ENCODE data around the gene STAT4. TPM values are rescaled to one million over a fixed set of nuclear protein-coding genes. Genes with fewer than 3 reads are reported as not detected.

Gene STAT4
- total RNA-seq, 1 experiment from 2014 or later: 4.3 TPM

DNA sequence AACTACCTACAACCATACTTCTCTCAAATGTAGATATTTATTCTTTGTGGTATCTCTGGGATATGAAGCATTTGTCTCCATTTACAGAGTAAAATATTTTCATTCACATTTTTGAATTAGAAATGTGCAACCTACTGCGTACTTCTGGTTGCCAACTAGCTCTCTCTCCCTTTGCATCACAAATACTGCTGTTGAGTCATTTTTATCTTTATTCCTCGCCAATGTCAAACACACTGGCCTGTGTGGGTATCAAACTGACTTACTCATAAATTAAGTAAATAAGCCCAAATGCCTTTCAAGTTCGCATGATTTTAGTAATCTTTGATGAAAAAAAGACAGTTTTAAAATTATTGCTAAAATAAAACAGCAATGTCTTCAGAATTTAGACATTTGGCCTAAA is 67.3 kb downstream of the STAT4 start:
- no peak for DNase-seq (ENCODE audit: low spot score)

DNA sequence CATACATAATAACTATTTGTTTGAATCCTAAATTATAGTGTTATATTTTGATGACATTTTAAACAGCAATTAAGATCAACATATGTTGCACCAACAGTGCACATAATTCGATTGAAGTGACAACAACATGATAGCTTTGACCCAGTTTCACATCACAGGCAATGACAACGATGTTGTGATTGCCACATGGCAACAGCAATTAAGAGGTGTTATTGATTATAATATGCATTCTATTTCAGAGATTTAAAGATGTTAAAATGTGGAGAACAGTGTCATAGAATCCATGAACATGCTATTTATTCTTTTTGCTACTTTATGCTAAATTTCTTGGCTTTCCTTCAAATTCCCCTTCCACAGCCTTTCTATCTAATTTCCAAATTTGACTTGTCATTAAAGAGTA is 68.5 kb downstream of the STAT4 start:
- no peak for DNase-seq (ENCODE audit: low spot score)

DNA sequence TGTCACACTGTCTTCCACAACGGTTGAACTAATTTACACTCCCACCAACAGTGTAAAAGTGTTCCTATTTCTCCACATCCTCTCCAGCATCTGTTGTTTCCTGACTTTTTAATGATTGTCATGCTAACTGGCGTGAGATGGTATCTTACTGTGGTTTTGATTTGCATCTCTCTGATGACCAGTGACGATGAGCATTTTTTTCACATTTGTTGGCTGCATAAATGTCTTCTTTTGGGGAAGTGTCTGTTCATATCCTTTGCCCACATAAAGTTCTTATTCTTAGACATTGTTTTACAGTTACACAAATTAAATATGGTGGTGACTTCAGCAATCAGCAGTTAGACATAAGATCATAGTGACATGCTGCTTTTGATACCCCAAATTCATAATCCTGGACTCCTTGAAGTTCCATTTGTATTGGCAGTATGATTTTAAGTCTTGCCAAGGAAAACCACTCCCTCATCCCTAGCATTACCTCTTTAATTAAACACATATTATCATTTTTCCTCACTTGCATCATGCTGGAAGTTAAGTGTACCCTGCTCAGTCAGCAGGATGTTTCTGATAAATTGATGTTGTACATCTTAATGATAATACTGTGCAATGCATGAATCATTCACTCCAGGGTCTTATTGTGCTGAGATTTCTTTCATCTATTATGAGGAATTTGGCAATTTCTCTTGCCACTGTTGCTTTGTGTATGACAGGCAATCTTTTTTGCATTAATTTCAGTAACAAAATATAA is 69.2 kb downstream of the STAT4 start:
- no peak for DNase-seq (ENCODE audit: low spot score)

DNA sequence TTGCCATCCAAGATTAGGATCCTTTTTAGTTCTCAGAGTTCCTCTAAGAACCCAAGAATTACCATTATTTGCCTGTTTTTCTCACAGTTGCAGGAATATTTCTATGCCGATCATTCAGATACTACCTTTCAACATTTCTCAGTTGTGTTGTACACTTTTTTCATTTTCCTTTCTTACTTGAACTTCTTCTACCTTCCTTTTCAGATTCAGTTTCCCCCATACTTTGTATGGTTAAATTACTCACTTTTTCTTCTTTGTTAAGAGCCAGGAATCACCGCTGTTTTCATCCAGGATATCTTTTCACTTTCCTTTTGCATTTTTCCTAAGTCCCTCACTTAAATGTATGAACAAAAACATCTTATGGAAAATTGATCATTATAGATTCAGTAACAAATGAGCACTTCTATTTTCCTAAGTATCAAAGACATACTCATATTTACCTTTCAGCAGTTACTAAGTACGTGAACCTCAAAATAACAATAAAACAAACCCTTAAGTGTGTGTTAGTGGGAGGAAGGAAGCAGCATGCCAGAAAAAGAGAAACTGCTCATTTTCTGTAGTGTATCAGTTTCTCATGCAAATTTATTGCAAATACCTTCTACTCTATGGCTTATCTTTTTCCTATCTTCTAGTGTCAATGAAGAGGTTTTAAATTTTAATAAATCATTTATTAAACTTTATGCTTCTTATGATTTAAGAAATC is 72.5 kb downstream of the STAT4 start:
- no peak for DNase-seq (ENCODE audit: low spot score)

DNA sequence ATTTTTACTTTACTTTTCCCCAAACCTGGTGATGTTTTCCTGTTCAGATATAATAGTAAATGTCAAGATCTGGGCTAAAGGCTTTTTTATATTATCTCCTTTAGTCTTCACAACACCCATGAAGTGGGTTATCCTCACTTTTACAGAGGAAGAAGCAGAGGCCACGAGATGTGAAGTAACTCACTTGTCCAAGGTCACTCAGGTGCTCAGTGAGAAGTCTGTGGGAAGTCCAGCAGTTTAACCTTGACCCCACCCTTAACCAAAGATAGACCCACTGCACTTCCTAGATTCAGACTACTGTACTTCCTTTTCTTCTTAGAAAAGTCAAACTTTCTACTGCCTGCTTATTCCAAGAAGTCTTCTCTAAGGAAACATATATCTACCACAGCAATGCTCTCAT is 80.5 kb downstream of the STAT4 start:
- DNase-seq (ENCODE audit: low spot score): no peak

DNA sequence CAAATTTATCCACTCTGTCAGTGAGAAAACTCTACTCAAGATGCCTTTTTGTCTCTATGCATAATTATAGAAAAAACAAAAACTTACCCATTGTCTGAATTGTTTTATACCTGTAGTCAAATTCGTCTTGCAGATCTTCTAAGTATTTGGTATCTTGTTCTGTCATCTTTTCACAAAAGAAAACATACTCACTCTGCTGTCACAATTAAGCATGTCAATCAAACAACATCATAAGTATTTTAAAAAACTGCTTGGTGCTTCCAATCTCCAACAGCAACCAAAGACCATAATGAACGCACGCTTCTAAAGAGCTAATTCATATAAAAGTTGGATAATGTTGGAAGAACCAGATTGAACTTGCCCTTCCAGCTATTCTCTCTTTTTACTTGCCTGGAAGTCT is 81.2 kb downstream of the STAT4 start:
- DNase-seq (ENCODE audit: low spot score): no peak

DNA sequence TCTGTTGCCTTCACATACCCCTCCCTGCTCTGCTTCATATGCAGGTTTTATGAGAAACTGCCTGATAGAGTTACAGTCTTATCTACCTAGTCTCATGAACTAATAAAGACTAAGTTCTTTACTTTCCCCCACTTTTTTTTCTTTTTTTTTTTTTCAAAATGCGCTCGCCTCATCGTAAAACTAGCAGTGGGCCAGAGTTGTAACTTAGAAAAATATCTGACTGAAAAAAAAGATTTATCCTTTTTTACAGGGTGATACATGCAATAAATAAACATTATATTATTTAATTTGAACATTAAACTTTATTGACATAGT is 83.9 kb downstream of the STAT4 start:
- DNase-seq (ENCODE audit: low spot score): no peak

DNA sequence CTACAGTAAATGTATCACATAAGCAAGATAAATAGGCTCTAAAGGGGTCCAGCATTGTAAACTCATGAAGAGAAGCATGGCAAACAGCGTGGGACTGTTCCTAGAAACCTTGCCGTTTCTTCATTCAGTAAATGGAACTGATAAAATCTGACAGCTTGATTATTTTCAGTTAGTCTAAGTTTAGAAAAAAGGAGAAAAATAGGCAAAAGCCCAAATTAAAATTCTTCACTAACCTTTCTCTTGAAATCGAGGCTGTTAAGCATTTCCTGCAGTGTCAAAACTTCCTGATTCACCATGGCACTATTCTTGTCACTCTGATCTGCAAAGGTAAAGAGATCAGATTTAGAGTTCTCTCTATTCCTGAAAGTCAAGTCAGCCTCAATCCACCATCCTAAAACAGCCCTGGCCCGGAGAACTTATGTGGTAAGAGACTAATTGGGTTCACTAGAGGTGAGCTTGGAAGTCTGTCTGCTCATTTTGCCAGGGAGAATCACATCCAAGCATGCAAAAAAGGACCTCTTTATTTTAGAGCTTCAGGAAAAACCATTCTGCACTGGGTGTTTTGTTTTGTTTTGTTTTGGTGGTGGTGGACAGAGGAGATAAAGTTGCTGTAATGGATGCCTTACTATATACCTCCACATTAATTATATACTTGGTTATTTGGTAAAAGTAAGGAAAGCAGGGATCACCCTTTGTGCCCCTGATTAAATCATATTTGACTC is 84.4 kb downstream of the STAT4 start:
- no peak for DNase-seq (ENCODE audit: low spot score)

DNA sequence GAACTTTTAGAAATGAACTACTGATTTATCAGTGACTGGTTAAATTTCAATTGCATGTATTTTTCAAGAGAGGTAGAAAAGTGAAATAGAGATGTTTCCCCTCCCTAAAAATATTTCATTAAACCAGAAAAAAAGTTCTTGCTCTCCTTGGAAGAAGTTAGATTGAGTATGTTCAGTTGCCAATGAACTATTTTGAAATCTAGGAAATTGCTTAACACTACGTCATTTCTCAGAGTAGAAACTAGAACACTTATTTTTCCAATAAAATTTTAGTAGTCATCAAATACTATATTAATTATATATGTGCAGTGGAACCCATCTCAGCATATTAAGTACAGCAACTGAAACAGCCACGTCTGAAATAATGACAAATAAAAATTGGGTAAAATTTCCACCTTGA is 85.0 kb downstream of the STAT4 start:
- no peak for DNase-seq (ENCODE audit: low spot score)

DNA sequence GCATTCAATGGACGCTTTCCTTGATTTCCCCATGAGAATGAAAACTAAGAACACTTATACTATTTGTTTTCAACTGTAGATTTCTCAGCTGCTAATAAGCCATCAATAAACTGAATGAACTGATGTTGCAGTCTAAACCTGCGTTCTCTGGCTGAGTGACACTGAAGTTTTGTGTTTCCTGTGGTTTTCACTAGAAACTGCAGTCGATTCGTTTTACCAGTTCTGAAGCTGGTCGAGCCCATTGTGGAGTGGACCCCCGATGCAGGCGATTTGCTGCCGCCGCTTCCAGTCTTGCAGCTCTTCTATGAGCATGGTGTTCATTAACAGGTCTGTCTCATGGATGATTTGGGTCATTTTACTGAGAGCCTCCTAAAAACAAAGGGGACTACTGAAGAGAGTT is 86.2 kb downstream of the STAT4 start:
- no peak for DNase-seq (ENCODE audit: low spot score)

DNA sequence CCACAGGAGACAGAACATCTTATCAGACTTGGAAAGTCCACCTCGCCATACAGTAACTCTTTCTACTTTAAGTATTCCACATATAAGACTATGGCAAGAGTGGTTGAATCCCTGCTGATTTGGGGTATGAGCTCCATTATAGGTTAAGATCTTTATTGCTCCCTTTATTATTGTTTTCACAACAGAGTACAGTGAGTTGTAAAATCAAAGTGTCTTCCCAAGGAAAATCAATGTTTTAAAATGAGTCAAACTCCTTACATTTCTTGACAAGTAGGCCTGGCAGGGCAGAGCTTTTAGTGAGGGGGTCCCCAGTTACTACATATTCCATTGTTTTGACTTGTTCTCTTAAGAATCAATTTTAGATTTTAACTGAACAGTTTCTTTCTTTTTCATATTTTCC is 87.2 kb downstream of the STAT4 start:
- no peak for DNase-seq (ENCODE audit: low spot score)

DNA sequence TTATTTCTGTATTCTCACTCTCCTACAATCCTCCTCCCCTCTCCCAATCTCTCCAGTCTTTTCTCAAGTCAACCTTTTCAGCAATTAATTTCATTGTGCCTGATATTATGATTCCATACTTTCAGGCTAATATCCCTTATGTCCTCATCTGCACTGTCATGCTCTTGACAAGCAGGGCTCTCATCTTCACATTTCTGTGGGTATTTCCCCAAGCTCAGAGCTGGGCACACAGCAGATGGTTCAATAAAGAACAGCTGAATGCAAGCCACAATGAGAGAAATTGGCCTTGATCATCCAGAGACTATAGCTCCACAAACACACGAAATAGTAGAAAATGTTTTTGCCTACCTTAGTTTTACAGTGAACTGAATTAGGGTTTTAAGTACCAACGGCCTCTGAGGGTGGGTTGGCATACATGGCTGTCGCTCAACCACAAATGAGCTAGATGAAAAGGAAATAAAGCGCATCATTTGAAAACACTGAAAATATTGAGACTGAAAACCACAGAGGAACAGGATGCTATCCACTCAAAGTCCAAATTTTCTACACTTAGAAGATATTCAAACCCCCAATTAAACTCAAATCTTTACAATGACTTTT is 89.3 kb downstream of the STAT4 start:
- no peak for DNase-seq (ENCODE audit: low spot score)

DNA sequence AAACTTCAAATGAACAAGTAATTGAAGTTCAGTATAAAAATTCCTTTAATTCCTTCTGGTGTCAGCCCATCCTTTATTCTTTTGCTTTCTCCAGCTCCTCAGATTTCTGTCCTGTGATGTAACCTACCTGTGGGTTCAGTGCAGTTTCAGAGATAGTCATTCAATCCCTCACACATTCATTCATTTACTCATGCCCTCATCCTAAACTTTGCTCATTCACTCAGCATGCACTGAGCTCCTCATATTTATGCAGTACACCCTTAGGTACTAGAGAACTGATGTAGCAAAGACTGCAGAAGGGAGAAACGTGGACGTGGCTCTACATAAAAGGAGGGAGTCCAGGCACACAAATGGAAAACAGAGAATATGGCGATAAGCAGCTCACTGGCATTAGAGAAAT is 91.5 kb downstream of the STAT4 start:
- DNase-seq (ENCODE audit: low spot score): no peak

DNA sequence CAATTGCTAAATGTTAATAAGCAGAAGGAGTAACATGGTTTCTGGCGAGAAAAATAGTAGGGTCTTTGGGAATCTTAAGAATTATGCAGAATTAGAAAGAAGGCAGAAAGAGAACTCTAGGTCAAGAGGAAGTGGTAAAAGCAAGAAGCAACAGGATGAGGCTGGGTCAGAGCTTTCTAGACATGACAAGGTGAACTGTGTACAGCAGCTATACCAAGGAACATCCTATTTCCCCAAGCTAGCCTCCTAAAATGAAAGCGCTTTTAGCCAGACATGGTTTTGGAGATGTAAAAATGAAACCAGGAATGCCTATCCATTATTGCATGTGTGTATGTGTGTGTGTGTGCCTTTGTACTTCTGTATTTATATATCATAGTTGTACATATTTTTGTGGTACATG is 94.6 kb downstream of the STAT4 start:
- DNase-seq (ENCODE audit: low spot score): no peak

DNA sequence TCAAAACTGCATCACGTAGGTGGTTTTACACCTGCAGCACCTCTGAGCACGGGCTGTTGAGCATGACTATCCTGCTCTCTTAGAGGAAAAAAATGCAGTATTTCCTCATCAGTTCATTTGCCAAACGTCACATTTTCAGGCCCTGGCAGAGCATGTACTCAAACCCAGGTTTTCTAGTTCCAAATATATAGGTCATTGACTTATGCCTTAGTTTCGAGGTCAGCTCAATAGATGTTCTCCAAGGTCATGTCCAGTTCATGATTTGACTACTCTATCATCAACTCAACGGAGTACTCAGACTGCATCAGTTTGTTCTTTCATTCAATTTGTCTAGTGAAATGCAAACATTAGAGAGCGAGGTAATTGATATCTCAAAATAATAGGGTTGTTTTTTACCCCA is 97.5 kb downstream of the STAT4 start:
- DNase-seq (ENCODE audit: low spot score): no peak

DNA sequence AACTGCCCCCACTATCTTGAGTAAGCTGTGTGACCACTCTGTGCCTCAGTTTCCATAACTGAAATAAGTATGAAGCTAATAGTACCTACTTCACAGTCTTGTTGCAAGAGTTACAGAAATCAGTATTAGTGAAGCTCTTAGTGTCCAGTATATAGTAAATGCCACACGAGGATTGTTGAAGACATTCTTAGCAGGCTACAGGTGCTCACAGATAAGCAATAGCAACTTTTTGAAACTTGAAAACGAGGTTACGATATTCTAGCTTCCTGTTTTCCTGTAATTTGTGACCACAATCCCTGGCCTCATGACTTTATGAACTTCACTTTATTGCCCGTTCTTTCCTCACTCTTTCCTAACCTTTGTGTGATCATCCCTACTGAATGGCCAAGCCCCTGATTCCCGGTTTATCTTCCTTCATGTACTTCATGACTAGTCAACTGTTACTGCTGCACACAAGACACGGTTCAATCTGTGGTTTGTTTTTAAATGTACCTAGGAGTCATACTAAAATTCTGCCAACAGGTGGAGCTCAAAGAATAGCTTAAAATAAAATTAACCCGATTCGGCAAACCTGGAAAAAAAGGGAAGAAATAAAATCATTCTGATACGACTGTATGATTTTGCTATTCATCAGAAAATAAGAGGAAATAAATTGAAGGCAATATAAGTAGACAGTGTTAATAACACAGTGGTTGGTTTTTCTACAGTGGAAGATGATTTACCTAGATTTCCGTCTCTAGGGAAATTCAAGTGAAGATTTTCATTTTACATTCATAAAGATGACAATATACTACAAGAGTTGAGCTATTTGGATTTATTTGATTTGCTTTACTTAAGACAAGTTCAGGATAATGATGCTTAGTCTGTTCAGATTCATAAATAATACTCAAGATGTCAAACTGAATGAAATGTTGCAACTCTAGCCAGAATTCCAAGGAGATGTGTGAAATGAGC is 98.7 kb downstream of the STAT4 start:
- DNase-seq (ENCODE audit: low spot score): peak; percentile 53

DNA sequence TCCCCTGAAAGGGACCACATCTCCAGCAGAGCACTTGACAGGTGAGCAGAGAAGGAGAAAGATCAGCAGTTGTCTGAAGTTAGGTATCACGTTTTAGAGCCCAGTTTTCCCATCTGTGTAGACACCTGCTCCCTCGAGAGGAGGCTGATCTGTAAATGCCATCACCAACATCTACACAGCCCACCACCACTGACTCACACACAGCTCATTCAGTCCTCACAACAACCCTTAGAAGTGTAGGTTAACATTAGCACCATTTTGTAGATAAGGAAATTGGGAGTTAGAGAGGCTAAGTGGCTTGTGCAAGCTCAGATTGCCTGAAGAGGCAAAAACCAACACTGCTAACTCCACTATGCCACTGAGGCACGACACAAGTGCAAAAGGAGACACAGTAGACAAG is 99.6 kb downstream of the STAT4 start:
- no peak for DNase-seq (ENCODE audit: low spot score)

DNA sequence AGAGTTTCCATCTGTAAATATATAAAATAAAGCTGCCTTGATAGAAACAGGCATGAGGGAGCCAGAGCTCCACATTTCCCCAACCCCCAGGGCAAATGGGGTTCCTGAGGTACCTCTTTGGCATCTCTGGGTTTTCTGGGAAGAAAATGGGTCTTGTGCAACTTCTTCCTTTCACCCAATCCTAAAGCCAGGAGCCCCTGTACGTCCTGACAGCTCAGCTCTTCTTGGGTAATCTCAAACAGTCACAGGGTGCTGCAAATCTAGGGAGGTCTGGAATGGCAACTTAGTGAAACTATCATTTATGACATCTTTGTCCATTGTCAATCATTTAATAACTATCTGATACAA is 100.2 kb downstream of the STAT4 start:
- DNase-seq (ENCODE audit: low spot score): peak; percentile 24

DNA sequence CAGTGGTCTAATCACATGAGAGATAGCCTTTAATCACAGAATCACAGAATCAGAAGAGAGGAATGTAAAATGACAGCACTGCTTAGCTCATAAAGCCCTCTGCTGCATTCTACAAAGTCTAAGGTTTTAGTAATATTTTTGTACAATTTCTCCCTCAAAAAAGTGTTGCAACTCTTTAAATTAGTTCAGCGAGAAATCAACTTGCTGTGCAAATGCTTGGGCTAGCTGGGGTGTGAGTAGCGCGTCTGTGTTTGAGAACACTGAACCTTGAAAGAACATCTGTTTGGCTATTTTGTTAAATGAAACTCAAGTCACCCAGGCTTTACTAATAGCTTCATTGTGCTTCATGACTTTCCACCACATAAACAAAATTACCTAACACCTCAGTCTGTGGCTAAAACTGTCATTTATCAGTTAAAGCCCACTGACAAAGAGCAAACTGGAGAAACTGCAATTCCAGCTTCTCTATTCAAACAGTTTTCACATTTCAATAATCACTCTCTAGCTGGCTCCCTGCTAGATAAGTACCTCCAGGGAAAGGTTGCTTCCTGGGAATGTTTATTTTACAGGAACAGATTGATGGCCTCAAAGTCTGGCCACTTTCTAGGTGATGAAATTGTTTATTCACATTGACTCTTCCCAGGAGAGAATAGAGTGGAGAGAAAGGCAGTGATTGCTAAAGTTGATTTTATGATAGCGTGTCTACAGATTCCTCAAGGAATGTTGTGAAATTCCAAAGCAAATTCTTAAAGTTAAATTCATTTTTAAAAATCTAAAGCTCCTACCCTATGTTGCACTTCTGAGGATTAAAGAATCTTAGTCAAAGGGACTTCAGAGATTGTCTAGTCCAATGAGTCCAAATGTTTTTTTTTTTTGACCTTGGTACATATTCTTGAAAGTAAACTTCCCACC is 100.8 kb downstream of the STAT4 start:
- DNase-seq (ENCODE audit: low spot score): peak; percentile 52

DNA sequence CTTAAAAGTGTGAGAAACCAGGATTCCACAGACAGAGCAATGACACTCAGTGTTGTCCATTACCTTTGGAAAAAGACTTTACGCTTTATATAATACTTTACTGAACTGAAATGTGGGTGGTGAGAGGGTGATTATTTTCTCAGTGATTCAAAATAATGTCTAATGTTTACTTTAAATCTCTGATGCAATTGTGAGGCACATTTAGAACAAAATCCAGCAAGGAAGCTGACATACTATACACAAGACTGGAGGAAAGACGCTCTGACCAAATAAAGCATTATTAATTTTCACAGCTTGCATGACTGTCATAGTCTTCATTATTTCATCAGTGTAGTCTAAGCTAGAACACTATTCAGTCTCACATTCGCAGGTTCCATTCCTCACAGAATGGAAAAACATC is 102.7 kb downstream of the STAT4 start:
- no peak for DNase-seq (ENCODE audit: low spot score)

DNA sequence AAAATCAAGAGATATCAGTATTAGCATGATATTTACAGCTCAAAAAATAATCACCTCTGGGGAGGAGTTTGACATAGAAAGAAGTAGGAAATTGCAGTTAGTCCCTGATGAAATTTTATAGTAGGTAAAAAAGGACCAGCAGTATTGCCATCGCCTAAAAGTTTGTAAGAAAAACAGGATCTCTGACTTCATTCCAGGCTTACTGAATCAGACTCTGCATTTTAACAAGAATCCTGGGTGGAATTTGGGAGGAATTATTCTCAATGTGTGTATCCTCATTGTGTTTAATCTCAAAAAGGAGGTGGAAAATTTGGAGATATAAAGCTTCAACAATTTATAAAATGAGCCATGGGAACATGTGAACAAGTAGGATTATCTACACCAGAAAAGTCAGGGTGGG is 105.7 kb downstream of the STAT4 start:
- DNase-seq (ENCODE audit: low spot score): no peak

Data from H4 (cell line).